H1 (cell line): ENCODE results near the gene MPND. TPM values are rescaled to one million over a fixed set of nuclear protein-coding genes. Genes with fewer than 3 reads are reported as not detected.

Experiments
- CTCF ChIA-PET: fragments of 300-600 bp; sonication (Branson Sonifier 250); formaldehyde crosslinking; loops from one replicate; lab custom pipeline; 2021; ENCODE audit not compliant: partially characterized antibody; lab: Charles Lee
- POLR2A ChIA-PET: fragments of 300-600 bp; sonication (Branson Sonifier 250); formaldehyde crosslinking; loops from one replicate; lab custom pipeline; 2021; ENCODE audit warnings: inconsistent platforms; ENCODE audit not compliant: partially characterized antibody; lab: Charles Lee
- DNase-seq, 2 experiments: peaks; one replicate each; pipeline versions ENCODE4 v3.0.0 to v3.0.0-alpha.2; 2010 to 2022; ENCODE audit warnings: low spot score in 2 of 2, low read depth in 1 of 2, mixed read lengths in 1 of 2
- FAIRE-seq: peaks from 2 replicates; lab custom pipeline; 2011; peaks lifted over from hg19 to GRCh38; lab: Jason Lieb, UNC
- H2AFZ ChIP-seq: 2 replicates; pipeline ENCODE4 v1.8.1; 2012; ENCODE audit warnings: low read length, inconsistent platforms
- H2AK5ac ChIP-seq: 2 replicates; pipeline ENCODE4 v1.6.1; 2013; ENCODE audit warnings: low read depth, low read length
- H2BK120ac ChIP-seq: replicated peaks from 2 replicates; pipeline ENCODE3; 2013; ENCODE audit warnings: low read depth, low read length, inconsistent platforms
- H2BK12ac ChIP-seq: 2 replicates; pipeline ENCODE4 v1.6.1; 2013; ENCODE audit warnings: low read depth, low read length
- H2BK15ac ChIP-seq: 2 replicates; pipeline ENCODE4 v1.6.1; 2013; ENCODE audit warnings: low read length
- H2BK20ac ChIP-seq: 2 replicates; pipeline ENCODE4 v1.6.1; 2013; ENCODE audit warnings: low read length
- H2BK5ac ChIP-seq: 2 replicates; pipeline ENCODE4 v1.6.1; 2013; ENCODE audit warnings: low read depth, low read length
- H3K14ac ChIP-seq: 2 replicates; pipeline ENCODE4 v1.6.1; 2013; ENCODE audit warnings: inconsistent platforms; ENCODE audit not compliant: insufficient read length
- H3K18ac ChIP-seq: 2 replicates; pipeline ENCODE4 v1.6.1; 2013; ENCODE audit warnings: low read length; ENCODE audit errors: extremely low read depth
- H3K23ac ChIP-seq: 2 replicates; pipeline ENCODE4 v1.6.1; 2013; ENCODE audit warnings: inconsistent platforms; ENCODE audit not compliant: insufficient read length
- H3K23me2 ChIP-seq: 2 replicates; pipeline ENCODE4 v1.6.1; 2013; ENCODE audit warnings: low read depth, low read length
- H3K27ac ChIP-seq: 2 replicates; pipeline ENCODE4 v1.6.1; 2011; ENCODE audit warnings: low read depth, low read length, inconsistent platforms
- H3K27me3 ChIP-seq, 4 experiments: replicated peaks in 1 of 4; 1 replicate in 1 of 4; 2 replicates in 3 of 4; pipeline versions ENCODE4 v1.6.1 to v1.8.1; 2011 to 2013; ENCODE audit warnings: low read length in 3 of 4, mild to moderate bottlenecking in 3 of 4, inconsistent platforms in 2 of 4, mixed read lengths in 2 of 4, moderate library complexity in 1 of 4; ENCODE audit not compliant: control insufficient read depth in 3 of 4, insufficient read depth in 3 of 4; ENCODE audit errors: extremely low read depth in 1 of 4
- H3K36me3 ChIP-seq, 4 experiments: 2 replicates each; pipeline versions ENCODE4 v1.6.1 to v1.8.1; 2011 to 2013; ENCODE audit warnings: mild to moderate bottlenecking in 4 of 4, low read length in 3 of 4, moderate library complexity in 2 of 4, control low read depth in 1 of 4, inconsistent platforms in 1 of 4; ENCODE audit not compliant: insufficient read depth in 4 of 4, control insufficient read depth in 2 of 4
- H3K4ac ChIP-seq: replicated peaks from 2 replicates; pipeline ENCODE3; 2013; ENCODE audit warnings: low read length, low read depth, mixed read lengths, inconsistent platforms; ENCODE audit not compliant: insufficient read length
- H3K4me1 ChIP-seq, 4 experiments: replicated peaks in 1 of 4; 1 replicate in 1 of 4; 2 replicates in 3 of 4; pipeline versions ENCODE4 v1.6.1 to v1.8.1; 2011 to 2013; ENCODE audit warnings: low read length in 3 of 4, inconsistent platforms in 2 of 4, mixed read lengths in 1 of 4; ENCODE audit not compliant: insufficient read depth in 4 of 4, control insufficient read depth in 3 of 4
- H3K4me2 ChIP-seq, 2 experiments: 2 replicates each; pipeline versions ENCODE4 v1.6.1 to v1.8.1; 2011 to 2013; ENCODE audit warnings: low read depth in 2 of 2, low read length in 2 of 2, control low read depth in 1 of 2, inconsistent platforms in 1 of 2, mild to moderate bottlenecking in 1 of 2; ENCODE audit not compliant: insufficient read depth in 1 of 2
- H3K4me3 ChIP-seq, 4 experiments: fragments of 200-600, 300-600 bp in 1 of 4; sonication (generic), shearing (Covaris generic), sonication (Bioruptor Twin) in 1 of 4; 2 replicates each; pipeline versions ENCODE4 v1.5.1 to v1.8.1; 2011 to 2016; ENCODE audit warnings: low read length in 4 of 4, low read depth in 3 of 4, control low read depth in 2 of 4, inconsistent platforms in 2 of 4, mild to moderate bottlenecking in 2 of 4, mixed read lengths in 1 of 4, moderate library complexity in 1 of 4; ENCODE audit not compliant: insufficient read depth in 2 of 4; ENCODE audit errors: extremely low read depth in 1 of 4
- H3K56ac ChIP-seq: replicated peaks from 2 replicates; pipeline ENCODE3; 2013; ENCODE audit warnings: low read depth, mild to moderate bottlenecking, mixed read lengths, low read length, inconsistent platforms; ENCODE audit not compliant: insufficient read length
- H3K79me1 ChIP-seq: 2 replicates; pipeline ENCODE4 v1.6.1; 2013; ENCODE audit warnings: low read depth, low read length, control low read depth
- H3K79me2 ChIP-seq, 2 experiments: 2 replicates each; pipeline versions ENCODE4 v1.6.1 to v1.8.1; 2012 to 2013; ENCODE audit warnings: low read length in 2 of 2, mild to moderate bottlenecking in 2 of 2, inconsistent platforms in 1 of 2; ENCODE audit not compliant: insufficient read depth in 2 of 2, control insufficient read depth in 1 of 2
- H3K9ac ChIP-seq, 4 experiments: replicated peaks in 1 of 4; 1 replicate in 1 of 4; 2 replicates in 3 of 4; pipeline versions ENCODE4 v1.6.1 to v1.8.1; 2011 to 2013; ENCODE audit warnings: low read depth in 3 of 4, low read length in 3 of 4, control low read depth in 2 of 4, mild to moderate bottlenecking in 2 of 4, moderate library complexity in 2 of 4, inconsistent platforms in 1 of 4; ENCODE audit errors: extremely low read depth in 1 of 4
- H3K9me3 ChIP-seq, 2 experiments: 2 replicates each; pipeline versions ENCODE4 v1.6.1 to v1.8.1; 2012 to 2013; ENCODE audit warnings: mild to moderate bottlenecking in 2 of 2, moderate library complexity in 2 of 2, control low read depth in 1 of 2, inconsistent platforms in 1 of 2, low read depth in 1 of 2, low read length in 1 of 2, mixed read lengths in 1 of 2; ENCODE audit not compliant: insufficient read depth in 2 of 2
- H4K20me1 ChIP-seq, 2 experiments: replicated peaks in 1 of 2; 2 replicates each; pipeline versions ENCODE3 to v1.8.1; 2011 to 2013; ENCODE audit warnings: inconsistent platforms in 2 of 2, low read length in 2 of 2, mild to moderate bottlenecking in 1 of 2; ENCODE audit not compliant: insufficient read depth in 2 of 2, control insufficient read depth in 1 of 2
- H4K5ac ChIP-seq: 2 replicates; pipeline ENCODE4 v1.6.1; 2013; ENCODE audit warnings: low read length, low read depth, mixed read lengths, inconsistent platforms; ENCODE audit not compliant: insufficient read length
- H4K8ac ChIP-seq: 2 replicates; pipeline ENCODE4 v1.8.0; 2013; ENCODE audit warnings: mild to moderate bottlenecking, moderate library complexity, low read length, inconsistent platforms; ENCODE audit not compliant: insufficient read depth; ENCODE audit errors: extremely low read depth
- H4K91ac ChIP-seq: replicated peaks from 2 replicates; pipeline ENCODE3; 2013; ENCODE audit warnings: low read length, mixed read lengths, inconsistent platforms; ENCODE audit not compliant: insufficient read length
- ASH2L ChIP-seq: fragments of 200-600, 300-600 bp; sonication (generic); IDR thresholded peaks from one replicate; pipeline ENCODE4 v1.7.1; 2017; ENCODE audit warnings: low read length
- BACH1 ChIP-seq: IDR thresholded peaks from 2 replicates; pipeline ENCODE4 v1.6.1; 2012; ENCODE audit warnings: low read length, improper control_type of control experiment
- BCL11A ChIP-seq, 2 experiments: IDR thresholded peaks; one replicate each; pipeline ENCODE4 v1.6.1; 2011; ENCODE audit warnings: low read depth in 2 of 2, low read length in 2 of 2, mild to moderate bottlenecking in 2 of 2
- BRCA1 ChIP-seq: IDR thresholded peaks from 2 replicates; pipeline ENCODE4 v1.6.1; 2012; ENCODE audit warnings: low read depth, low read length, improper control_type of control experiment
- CBX8 ChIP-seq: fragments of 300-800, 300-1000 bp; sonication (generic); IDR thresholded peaks from 2 replicates; pipeline ENCODE4 v1.7.1; 2016; ENCODE audit warnings: low read depth, low read length, borderline replicate concordance
- GABPA ChIP-seq: IDR thresholded peaks from 2 replicates; pipeline ENCODE4 v1.6.1; 2011; ENCODE audit warnings: mild to moderate bottlenecking, low read length, moderate library complexity, borderline replicate concordance; ENCODE audit not compliant: insufficient read depth
- GTF2F1 ChIP-seq: IDR thresholded peaks from 2 replicates; pipeline ENCODE4 v1.6.1; 2012; ENCODE audit warnings: low read depth, low read length, improper control_type of control experiment, borderline replicate concordance
- KDM4A ChIP-seq: IDR thresholded peaks from one replicate; pipeline ENCODE4 v1.7.1; 2012; ENCODE audit warnings: low read depth, mild to moderate bottlenecking, moderate library complexity, low read length, inconsistent platforms; ENCODE audit not compliant: severe bottlenecking
- PHF8 ChIP-seq: fragments of 200-600 bp; sonication (generic); conservative IDR thresholded peaks from 2 replicates; pipeline ENCODE4 v1.7.1; 2012; ENCODE audit warnings: low read depth, mild to moderate bottlenecking, inconsistent platforms, low read length, moderate library complexity
- SP1 ChIP-seq: IDR thresholded peaks from 2 replicates; pipeline ENCODE4 v1.6.1; 2011; ENCODE audit warnings: low read depth, low read length
- SUZ12 ChIP-seq: fragments of 200-600 bp; sonication (generic); IDR thresholded peaks from 2 replicates; pipeline ENCODE4 v1.6.1; 2012; ENCODE audit warnings: mild to moderate bottlenecking, inconsistent platforms, low read length, moderate library complexity, mixed read lengths
- ZNF274 ChIP-seq: IDR thresholded peaks from 2 replicates; pipeline ENCODE4 v1.7.0; 2012; ENCODE audit warnings: low read length, borderline replicate concordance; ENCODE audit errors: extremely low read depth
- WGBS, 2 experiments: shearing (Covaris generic) in 1 of 2; methylation state at CpG; one replicate each; pipeline versions ENCODE4 v1.1.6 to v1.1.7; 2013 to 2015; ENCODE audit warnings: low lambda C conversion rate in 2 of 2, mixed read lengths in 2 of 2, inconsistent platforms in 1 of 2, low coverage in 1 of 2, missing lambda C conversion rate in 1 of 2; ENCODE audit not compliant: insufficient replicate concordance in 2 of 2, insufficient coverage in 1 of 2, insufficient read length in 1 of 2; ENCODE audit errors: extremely low coverage in 1 of 2, missing lambda C conversion rate in 1 of 2; 5-methylcytosine and 5-hydroxymethylcytosine counted together
- polyA plus RNA-seq, 7 experiments: library from polyadenylated mRNA; depleted of rRNA in 3 of 7; stranded (reverse) in 5 of 7; unstranded in 2 of 7; fragments of >200 nt in 5 of 7; fragments of 200-250 nt in 2 of 7; gene quantifications; 1 replicate in 5 of 7; 2 replicates in 1 of 7; 4 replicates in 1 of 7; pipeline versions ENCODE4 v1.2.1 to v1.2.3, GENCODE V29; 2011 to 2013; ENCODE audit warnings: missing spikeins in 2 of 7, mixed read lengths in 2 of 7
- total RNA-seq: library from RNA; stranded (reverse); fragmentation: NEBNext Ultra II Directional; extraction: Animal tissue kit (Norgen Biotek cat#: 25700); gene quantifications from 2 replicates; pipeline ENCODE4 v1.2.1, GENCODE V29; 2021
- TF ChIP-seq, protein P1 (sequence below): IDR thresholded peaks from 2 replicates; pipeline ENCODE4 v1.6.1; 2011; ENCODE audit warnings: low read length, improper control_type of control experiment

Gene MPND
- total and polyA plus RNA-seq, 2 of the 8 experiments (the other 6 are each of a cell fraction or from before 2014, with no cell fraction given): 22.9 to 27.7 TPM

DNA sequence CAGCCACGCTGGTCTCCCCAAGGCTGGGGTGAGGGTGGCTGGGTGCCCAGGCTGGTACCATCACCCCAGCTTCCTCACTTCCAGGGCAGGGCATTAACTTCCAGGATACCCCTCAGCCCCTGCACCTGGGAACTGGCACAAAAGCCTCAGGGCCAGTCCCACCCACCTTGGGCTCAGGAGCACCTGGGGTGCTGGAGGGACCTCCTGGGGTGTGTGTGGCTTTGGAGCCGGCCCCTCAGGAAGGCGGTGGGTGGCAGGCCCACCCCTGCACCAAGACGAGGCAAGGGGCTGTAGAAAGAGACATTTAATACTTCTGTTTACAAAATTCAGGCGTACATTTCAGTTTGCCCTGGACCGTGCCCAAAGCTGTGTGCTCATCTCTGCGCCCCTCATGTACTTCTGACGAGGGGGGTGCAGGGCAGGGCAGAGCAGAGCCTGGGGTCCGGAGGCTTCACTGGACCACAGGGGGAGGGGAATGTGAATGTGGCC, 16.8 kb downstream of the MPND start:
- no peak overlapping the region for H2BK12ac ChIP-seq
- ChIA-PET CTCF (interaction anchor here (0.6 to 2.0 kb wide), 6 partner anchors 28 to 164 kb away, joined by 3 to 4 read pairs (median 4); no protein-coding TSS in a partner anchor), POLR2A (interaction anchor here (0.6 to 13.0 kb wide), 7 partner anchors 8 to 122 kb away, joined by 3 to 72 read pairs (median 4); partner anchors contain the start of gene MPND)
- no peaks in the 10 kb centered on the region for H3K79me2 ChIP-seq
- H4K8ac ChIP-seq: no peak overlapping the region
- no peak for FAIRE-seq
- H2BK5ac ChIP-seq: peak overlapping the region; percentile 52; the same call in 1 of the 2 replicates
- 97% methylated on average over 9 of the region's 9 CpGs; no CpG with 5 or more reads in 1 of the 2 experiments for WGBS, 2 experiments
- H3K18ac ChIP-seq: no peak overlapping the region
- DNase-seq: no peak
- H3K14ac ChIP-seq: no peak overlapping the region
- H3K27me3 ChIP-seq: no peaks in the 10 kb centered on the region
- H3K27ac ChIP-seq: no peak overlapping the region; the same call in 1 of the 2 replicates
- H2AFZ ChIP-seq: no peak overlapping the region
- H3K23me2 ChIP-seq: no peaks in the 10 kb centered on the region
- H3K4ac ChIP-seq: no peak overlapping the region
- peaks cover 4 to 17% of the 10 kb centered on the region in 2 experiments for H4K20me1 ChIP-seq
- no peak overlapping the region for H3K56ac ChIP-seq
- no peak overlapping the region for H2BK20ac ChIP-seq
- H4K5ac ChIP-seq: no peak overlapping the region
- H4K91ac ChIP-seq: no peak overlapping the region
- no peak overlapping the region for H3K4me2 ChIP-seq
- no peak overlapping the region for H2BK15ac ChIP-seq
- no peak overlapping the region for H2AK5ac ChIP-seq
- no peak overlapping the region for H3K9ac ChIP-seq
- no peaks in the 10 kb centered on the region for H3K79me1 ChIP-seq
- H2BK120ac ChIP-seq: no peak overlapping the region
- H3K9me3 ChIP-seq: no peaks in the 10 kb centered on the region
- no peak overlapping the region for H3K23ac ChIP-seq
- H3K4me1 ChIP-seq: peaks cover 0 to 12% (median 2%) of the 10 kb centered on the region in 4 experiments; a peak in 2 of 7 replicates
- no peak overlapping the region for H3K4me3 ChIP-seq
- peaks cover 3 to 16% (median 12%) of the 10 kb centered on the region in 4 experiments; a peak in 6 of 8 replicates for H3K36me3 ChIP-seq
- TF ChIP-seq CBX8 (no peak), SP1 (no peak), GABPA (no peak), PHF8 (no peak), BCL11A (IDR thresholded peaks at IDR 0.05; ENCODE audit: low read depth in 2 of 2, low read length in 2 of 2) (no peak), ZNF274 (no peak), KDM4A (no peak), GTF2F1 (no peak), SUZ12 (no peak), BACH1 (no peak), BRCA1 (no peak), ASH2L (no peak)
- TF ChIP-seq, protein P1, sequence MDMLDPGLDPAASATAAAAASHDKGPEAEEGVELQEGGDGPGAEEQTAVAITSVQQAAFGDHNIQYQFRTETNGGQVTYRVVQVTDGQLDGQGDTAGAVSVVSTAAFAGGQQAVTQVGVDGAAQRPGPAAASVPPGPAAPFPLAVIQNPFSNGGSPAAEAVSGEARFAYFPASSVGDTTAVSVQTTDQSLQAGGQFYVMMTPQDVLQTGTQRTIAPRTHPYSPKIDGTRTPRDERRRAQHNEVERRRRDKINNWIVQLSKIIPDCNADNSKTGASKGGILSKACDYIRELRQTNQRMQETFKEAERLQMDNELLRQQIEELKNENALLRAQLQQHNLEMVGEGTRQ: no peak
